Activated CD8-positive, alpha-beta memory T cell treated with anti-CD3 and anti-CD28 coated beads, Interleukin-2, amount 50 U/mL, for 4 hours (primary cell): Measurements from ENCODE around the gene EPB41L4B.
"Not testable (repeated sequence)": the region's sequence is repeated elsewhere in the genome, so short reads cannot be mapped to it uniquely, and the experiment has no call there.

Experiments used
- DNase-seq: peaks from one replicate; pipeline ENCODE4 v3.0.0-alpha.2; 2020

Gene EPB41L4B

DNA sequence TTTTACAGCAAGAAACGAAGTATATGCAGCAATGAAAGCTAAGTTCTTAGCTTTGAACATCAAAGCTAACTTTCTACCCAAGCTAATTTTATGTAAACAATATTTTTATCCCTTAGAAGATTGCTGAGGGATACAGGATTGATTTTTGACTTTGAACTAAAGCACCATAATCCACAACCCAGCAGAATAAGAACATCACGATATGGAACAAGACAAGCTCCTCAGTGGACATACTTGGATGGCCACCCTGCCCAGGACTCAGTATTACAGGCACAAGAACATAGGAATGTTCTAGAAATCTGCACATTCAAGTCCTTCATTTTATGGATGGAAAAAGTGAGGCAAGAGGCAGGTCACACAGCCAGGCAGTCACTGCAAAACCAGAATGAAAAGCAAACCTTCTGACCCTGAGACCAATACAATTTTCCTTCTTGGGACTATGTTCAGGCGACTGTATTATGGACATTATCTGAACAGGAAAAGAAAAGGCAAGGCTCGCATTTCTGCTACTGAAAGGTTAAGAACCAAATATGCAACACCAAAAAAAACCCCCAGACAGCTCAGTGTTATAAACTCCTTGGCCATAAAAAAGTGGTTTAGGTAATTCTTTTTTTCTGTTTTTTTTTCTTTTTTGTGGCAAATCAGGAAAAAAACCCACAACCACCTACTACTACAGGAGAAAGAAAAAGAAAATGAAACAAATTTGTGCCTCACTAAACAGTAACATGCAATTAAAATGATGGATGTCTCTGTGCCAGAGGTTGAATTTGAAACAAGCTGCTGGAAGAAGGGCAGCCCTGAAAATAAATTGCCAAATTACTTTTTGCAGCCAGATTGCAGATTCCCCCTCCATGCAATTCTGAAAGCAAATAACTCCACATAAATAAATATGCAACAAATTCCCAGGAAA is 25.4 kb downstream of the EPB41L4B start:
- no peak for DNase-seq

GRCh38 chr9:109290385-109290784 is 30.5 kb downstream of the EPB41L4B start:
- no peak for DNase-seq

GRCh38 chr9:109289931-109290330 is 30.9 kb downstream of the EPB41L4B start:
- no peak for DNase-seq

GRCh38 chr9:109289186-109289585 is 31.7 kb downstream of the EPB41L4B start:
- DNase-seq: no peak

DNA sequence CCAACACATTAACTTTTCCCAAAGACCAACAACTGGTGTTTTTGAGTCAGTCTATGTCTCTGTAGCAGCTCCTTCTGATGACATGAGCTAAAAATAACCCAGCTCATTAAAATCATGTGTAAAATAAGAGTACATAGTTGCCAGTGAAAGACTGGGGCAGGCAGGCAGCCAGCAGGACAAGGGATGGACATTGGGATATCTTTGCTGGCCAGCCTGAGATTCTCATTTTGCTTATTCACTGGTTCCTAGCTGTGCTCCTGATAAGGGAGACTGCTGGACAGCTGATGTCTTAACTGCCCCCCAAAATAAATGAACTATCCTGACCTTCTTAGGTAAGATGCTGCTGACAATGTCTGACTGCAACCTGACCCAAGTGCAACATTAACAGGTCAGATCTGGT is 33.9 kb downstream of the EPB41L4B start:
- DNase-seq: no peak

GRCh38 chr9:109286571-109286977 is 34.3 kb downstream of the EPB41L4B start:
- no peak for DNase-seq

DNA sequence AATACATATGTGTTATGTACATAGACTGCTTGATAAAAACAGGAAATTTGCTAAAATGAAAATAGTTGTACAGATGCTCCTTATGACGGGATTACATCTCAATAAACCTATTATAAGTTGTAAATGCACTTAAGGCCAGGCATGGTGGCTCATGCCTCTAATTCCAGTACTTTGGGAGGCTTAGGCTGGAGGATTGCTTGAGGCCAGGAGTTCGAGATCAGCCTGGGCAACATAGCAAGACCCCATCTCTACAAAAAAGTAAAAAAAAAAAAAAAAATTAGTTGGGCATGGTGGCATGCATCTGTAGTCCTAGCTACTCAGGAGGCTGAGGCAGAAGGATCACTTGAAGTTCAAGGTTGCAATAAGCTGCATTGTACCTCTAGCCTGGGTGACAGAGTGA is 37.2 kb downstream of the EPB41L4B start:
- DNase-seq: not testable (repeated sequence)

DNA sequence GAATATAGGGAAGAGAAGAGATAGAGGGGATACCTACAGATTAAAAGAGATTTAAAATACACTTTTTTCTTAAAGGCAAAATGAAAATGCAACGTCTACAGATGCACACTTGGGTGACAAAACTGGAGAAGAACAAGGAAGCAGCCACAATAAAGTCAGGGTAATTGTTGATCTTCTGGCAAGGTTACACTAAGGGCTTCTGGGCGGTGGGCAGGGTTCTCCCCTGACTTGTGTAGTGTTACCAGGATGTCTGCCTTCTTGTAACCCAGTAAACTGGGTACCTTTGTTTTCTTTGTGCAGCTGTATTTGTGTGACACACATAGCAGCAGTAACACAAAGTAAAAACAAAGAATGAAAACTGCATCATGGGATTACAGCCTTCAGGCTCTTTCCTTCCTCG is 37.8 kb downstream of the EPB41L4B start:
- DNase-seq: no peak

DNA sequence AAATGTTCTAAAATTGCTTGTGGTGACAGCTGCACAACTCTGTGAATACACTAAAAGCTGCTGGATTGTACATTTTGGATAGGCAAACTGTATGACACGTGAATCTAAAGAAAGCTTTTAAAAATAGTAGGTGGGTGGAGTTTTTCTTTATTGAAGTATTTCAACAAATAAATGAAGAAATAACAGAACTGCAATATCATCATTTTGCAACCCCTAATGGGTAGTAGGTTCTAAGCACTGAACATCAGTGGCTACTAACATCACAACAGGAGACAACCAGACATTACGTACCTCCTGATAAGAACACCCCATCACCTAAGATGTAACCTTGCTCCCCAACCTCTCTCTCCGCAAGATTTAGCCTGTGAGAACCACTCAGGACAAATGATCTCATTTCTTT is 38.6 kb downstream of the EPB41L4B start:
- no peak for DNase-seq

GRCh38 chr9:109281518-109281917 is 39.3 kb downstream of the EPB41L4B start:
- DNase-seq: no peak

- DNase-seq: no peak
These were observed 42.0 kb downstream of the EPB41L4B start for GRCh38 chr9:109278848-109279247.

DNA sequence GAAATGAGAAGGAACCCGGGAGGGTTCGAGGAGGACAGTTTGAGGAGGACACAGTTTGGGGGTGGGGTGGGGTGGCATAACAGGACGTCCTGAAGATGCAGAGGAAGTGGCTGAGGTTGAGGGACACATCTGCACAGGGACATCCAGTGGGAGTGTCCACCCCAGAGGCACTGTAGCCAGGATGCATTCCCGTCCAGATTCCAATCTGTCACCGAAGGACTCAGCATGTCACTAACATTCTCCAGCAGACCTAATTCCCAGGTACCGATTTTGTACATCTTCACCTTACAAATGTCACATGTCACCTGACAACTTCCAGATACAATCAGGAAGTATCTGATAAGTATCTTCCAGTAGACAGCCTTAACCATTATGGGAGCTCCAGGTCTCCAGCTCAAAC is 42.6 kb downstream of the EPB41L4B start:
- no peak for DNase-seq

GRCh38 chr9:109277451-109277850 is 43.4 kb downstream of the EPB41L4B start:
- DNase-seq: no peak

DNA sequence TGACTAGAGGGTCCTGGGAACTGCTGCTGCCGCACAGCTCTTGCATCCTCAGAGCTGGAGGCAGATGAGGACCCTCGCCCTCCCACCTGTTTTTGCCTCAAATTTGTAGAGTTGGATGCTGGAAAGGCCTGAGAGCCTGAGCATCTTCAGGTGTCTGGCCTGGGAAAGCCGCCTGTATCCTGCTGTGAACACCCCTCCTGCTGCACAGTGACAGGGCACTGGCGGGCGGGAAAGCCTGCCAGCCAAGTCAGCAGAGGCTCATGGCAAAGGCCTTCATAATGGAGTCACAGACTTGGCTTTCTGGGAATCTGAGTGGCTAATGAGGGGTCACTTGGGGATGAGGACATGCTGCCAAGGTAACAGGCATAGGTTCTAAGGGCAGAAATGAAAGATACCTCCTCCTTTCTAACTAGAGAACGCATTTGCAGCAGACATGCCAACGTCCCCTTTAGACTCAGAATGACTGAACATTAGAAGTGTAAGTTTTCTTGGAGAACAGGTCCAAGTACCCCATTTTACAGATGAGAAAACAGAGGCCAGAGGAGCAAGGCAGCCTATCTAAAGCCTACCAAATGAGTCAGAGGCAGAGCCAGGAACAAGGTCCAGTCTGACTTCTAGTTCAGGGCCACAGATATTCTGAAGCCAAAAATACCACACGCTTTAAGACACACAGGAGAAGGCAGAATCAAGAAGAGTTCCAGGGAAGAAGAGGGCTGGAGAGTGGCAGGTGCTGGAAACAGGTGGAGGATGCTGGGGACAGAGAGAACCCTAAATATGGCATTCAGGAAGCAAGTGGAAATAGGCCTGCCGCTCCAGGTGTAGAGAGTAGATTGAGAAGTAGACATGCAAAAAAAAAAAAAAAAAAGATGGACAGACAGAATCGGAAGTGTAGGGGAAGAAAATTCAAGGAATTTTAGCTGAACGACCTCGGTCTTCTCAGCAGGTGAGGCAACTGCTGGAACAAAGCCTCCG is 44.1 kb downstream of the EPB41L4B start:
- DNase-seq: no peak

DNA sequence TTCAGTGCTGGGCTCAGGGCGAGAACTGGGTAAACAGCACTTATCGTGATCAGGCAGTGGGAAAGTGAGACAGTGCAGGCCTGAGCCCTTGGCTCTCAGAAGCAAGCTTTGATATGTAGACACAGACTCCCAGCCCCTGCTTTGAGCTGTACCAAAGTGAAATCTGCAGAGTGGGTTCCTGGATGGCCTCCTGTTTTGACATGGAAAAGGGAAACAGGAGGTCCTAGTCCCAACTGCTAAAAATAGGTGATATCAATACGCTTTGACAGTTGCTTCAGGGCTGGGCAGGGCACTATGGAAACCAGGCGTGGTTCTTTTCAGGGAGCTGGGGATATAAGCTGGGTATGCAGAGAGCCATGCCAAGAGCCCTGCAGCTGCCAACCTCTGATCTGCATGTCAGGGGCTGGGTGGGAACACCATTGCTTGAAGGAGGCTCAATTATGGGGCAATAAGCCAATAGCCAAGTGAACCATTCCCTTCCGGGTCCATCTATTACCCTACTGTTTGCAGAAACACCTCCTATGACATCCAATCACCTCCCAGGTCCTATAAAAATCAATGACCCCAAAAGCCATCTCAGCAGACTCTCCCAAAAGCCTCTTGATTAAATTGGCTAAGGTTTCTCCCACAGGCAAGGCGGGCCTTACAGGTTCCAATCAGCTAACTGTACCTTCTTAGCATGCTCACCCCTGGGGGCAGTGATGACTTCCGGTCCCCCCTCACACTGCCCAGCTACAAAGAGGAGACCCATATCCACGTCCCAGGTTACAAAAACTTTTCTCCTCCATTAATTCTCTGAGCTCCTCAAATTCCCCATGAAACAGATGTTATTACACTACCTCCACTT is 45.8 kb downstream of the EPB41L4B start:
- no peak for DNase-seq

GRCh38 chr9:109273869-109274268 is 47.0 kb downstream of the EPB41L4B start:
- DNase-seq: no peak

GRCh38 chr9:109272745-109273144 is 48.1 kb downstream of the EPB41L4B start:
- DNase-seq: no peak

- no peak for DNase-seq
These were observed 48.8 kb downstream of the EPB41L4B start for GRCh38 chr9:109272045-109272444.

DNA sequence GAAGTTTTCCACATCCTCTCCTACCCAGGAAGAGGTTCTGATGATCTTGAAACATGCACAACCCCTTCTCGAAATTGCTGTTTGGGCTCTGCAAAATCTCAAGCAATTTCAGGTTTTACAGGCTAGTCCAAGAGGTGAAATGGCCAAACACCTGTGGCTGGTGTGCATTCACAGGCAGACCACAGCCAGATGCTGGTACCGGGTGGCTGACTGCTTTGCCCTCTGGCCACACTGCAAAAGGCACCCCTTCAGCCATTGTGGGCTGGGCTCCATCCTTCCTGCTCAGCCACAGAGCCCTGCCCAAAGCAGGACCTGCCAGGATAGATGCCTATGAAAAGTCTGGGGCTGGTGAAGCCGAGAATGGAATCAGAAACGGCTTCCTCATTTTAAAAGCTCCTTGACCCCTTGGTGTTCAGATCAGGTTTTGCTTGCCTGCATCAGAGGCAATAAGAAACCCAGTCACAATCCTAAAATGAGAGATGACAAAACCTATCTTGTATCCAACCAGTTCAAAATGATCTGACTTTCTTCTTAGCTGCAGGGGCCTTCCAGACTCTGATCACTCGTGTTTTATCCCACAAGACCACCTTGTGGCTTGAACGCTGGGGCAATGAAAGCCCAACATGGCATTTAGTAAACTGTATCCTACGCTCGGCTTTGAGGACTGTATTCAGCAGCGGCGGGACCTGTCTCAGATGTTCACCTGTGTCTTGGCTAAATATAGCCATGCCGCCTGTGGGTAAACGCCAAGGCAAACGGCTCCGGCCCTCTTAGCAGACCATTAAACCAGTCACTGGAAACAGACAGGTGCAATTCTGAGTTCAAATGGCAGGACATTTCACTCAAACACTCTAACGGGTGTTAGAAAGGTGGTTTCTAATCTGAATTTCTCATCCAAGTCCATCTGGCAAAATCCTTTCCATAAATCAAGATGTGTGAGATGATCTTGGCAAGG is 49.6 kb downstream of the EPB41L4B start:
- no peak for DNase-seq

GRCh38 chr9:109270441-109270840 is 50.4 kb downstream of the EPB41L4B start:
- DNase-seq: no peak

DNA sequence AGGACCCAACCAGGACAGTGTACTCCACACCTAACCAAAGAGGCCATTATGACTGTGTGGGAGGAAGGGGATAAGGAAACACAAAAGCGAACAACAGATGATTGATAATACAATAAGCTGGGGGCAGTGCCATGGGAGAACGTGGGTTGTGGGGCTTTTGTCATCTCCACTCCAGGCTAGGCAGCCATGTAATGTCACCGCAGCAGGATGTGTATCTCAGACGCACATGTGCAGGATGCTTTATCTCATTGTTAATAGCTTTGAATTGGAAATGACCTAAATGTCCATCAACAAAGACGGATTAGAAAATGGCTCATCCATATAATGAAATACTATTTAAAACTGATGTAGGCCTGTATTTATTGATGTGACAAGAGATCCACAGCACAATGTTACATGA is 51.0 kb downstream of the EPB41L4B start:
- DNase-seq: no peak

DNA sequence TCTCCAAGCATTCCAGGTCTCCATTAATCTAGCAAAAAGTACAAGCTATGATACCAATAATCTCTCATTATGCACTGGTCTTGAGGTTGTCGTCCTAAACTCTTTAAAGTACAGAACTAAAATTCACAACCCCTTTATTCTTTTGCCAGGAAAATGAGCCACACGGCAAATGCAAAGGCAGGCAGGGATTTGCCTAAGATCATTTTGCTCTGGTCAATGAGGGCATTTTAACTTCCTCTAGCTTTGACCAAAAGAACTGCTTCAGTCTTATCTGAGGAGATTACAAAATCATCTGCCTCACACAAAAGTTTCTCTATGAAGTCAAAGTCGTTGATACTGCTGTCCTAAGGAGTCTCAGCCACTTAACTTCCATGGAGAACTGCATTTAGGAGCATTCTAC is 51.8 kb downstream of the EPB41L4B start:
- no peak for DNase-seq
